ENCODE results near the gene ERBB4. TPM values are rescaled to one million over a fixed set of nuclear protein-coding genes. Genes with fewer than 3 reads are reported as not detected.
"Not testable (repeated sequence)": the region's sequence is repeated elsewhere in the genome, so short reads cannot be mapped to it uniquely, and the experiment has no call there.

The ERBB4 gene
- total RNA-seq, 1 donor from 2014 or later: 2.1 TPM

DNA sequence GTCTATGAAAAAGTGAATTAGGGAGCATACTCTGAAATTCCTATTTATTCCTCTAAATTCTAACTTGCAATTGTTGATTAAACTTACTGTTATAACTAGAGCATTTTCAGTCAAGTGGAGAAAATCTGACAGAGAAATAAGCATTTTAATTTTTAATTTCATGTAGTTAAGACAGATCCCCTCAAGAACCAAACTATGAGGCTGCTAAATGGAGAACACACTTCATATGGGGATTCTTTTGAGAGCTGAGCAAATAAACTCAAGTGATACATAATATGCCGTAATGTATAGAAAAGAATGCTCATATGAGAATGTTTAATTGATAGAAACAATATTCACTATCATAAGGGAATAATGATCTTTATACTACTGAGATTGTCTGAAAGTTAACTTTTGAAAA is 340.8 kb downstream of the ERBB4 start:
- DNase-seq: no peak

GRCh38 chr2:212195626-212196025 is 343.0 kb downstream of the ERBB4 start:
- DNase-seq: no peak

DNA sequence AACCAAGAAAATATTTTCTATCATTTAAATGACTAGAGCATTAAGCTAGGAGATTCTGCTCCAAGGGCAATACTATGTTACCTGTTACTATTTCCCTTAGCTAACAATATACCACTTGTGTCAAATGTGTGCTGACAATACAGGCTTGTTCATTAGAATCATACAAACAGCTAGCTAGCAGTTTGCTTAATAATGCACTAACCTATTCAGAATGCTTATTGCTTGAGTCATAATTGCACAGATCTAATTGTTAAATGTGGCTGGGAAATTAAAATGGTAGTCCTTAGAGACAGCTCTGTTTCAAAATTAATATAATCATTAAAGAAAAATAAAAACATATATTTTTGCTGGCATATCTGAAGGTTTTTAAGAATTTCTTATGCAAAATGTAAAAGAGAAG is 344.2 kb downstream of the ERBB4 start:
- no peak for DNase-seq

DNA sequence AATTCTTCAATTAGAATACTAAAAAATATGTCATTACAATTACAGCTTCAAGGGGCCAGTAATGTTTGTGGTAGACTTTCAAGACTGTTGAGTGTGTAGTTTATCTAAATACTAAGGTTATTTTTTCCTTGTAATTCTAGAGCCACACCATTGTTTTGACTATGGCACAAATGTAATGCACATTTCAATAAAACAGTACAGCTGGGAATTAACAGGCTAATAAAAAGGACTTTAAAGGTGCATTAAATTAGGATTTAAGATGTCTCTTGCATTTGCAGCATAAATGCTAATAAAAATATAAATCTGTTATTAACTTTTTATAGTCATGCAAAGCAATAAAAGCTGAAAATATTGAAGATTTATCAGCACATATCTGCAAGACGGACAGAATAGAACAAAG is 344.8 kb downstream of the ERBB4 start:
- DNase-seq: no peak

DNA sequence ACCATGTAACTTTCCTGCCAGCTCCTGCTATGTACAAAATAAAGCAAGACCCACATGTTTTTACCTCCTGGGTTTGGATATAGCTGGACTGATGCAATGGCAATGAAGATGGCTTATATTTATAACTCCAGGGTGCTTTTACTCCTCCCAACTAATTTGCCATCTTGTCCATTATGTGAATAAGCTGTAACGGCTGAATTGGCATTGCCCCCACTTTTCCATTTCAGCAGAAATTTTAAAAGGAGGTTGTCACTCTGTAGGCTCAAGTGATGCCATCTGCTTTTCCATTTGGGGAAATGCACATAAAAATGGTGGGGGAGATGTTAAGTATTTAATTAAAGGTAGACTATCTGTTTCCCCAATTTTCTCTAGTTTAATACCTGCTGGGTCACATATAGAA is 345.5 kb downstream of the ERBB4 start:
- DNase-seq: no peak

GRCh38 chr2:212191438-212191837 is 347.2 kb downstream of the ERBB4 start:
- not testable (repeated sequence) for DNase-seq

GRCh38 chr2:212186166-212186565 is 352.4 kb downstream of the ERBB4 start:
- no peak for DNase-seq

DNA sequence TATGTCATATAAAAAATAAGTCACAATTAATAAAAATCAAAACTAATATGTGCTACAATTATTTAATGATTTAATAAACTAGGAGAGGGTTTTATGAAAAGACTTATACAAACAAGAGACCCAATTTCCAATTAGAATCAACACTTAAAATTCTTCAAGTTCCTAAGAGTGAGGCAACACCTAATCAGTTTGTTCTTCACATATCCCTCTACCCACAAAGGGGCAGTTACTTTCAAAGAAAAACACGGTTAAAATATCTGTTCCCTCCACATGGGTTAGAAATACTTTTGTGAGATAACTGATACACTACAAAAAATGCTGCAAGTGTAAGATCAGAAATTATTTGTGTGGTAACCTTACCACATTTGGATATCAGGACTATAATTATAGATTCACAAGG is 357.0 kb downstream of the ERBB4 start:
- no peak for DNase-seq

GRCh38 chr2:212180408-212181083 is 358.1 kb downstream of the ERBB4 start:
- no peak for DNase-seq

DNA sequence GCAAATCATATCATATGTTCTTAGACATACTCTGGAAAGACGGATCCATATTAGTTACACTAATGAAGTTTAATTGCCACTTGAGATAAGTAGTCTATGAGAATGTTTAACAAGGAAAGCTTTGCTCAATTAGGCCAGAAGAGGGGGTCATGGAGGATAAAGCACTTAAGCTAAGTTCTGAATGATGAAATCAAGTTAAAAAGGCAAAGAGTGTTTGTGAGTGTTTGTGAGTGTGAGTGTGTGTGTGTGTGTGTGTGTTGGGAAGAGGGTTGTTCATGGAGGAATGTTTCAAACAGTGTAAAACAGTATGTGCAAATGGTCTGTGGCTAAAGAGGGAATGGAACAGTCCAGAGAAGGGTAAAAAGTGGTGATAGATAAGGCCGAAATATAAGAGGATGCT is 360.9 kb downstream of the ERBB4 start:
- DNase-seq: no peak

DNA sequence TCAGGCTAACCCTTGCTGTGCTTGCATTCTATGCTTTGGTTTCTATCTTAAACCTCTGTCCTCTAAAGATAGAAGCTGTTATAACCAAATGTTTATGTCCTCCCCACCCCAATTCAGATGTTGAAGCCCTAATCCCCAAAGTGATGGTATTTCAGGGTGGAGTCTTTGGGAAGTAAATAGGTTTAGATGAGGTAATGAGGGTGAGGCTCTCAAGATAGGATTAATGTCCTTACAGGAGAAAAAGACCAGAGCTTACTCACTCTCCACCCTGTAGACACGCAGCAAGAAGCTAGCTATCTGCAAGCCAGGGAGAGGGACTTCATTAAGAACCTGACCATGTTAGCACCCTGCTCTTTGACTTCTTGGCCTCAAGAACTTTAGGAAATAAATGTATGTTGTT is 362.5 kb downstream of the ERBB4 start:
- no peak for DNase-seq

DNA sequence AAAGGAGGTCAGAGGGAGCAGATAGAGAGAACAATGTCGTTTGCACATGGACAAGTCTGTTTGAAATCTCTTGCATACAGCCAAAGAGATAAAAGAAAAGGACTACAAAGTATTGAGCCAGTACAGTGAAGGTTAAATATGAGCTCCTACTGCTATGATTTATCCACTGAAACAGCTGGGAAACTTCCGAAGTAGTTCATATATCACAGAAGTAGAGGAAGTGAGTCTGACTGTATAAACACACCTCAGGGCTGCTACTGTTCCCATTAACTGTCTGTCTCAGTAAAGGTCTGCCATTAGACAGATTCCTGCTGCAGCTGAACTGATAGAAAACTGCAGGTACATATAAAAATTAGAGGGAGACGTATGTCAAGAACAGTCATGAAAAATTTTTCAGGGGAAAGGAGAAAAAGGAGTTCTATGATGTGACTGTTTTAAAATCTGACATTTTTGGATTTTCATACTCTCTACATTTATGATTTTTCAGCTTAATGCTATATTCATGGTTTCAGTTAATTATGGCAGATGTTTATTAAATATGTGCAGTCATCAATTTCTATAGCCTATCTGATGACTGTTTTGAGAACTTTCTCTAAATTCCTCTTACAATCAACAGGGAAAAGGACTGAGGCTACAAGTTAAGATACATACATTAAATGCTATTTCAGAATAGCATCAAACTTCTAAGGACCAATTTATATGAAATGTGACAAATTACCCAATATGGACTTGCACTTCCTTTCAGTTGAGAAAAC is 364.7 kb downstream of the ERBB4 start:
- no peak for DNase-seq

DNA sequence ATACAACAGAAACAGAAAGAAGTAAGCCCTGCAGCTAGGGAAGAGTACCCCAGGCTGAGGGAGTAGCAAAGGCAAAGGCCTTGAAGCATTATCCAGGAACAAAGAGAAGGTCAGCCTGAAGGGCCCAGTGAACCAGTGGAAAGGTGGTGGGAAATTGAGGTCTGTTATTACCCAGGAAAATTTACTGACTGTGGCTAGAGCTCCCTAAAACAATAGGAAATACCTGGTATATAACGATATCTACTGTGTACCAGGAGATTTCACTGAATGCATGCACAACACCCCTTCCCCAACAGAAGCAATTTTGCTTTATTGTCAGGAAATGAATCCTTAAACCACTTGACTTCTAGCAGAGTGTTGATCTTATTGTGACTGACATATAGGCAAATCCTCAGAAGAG is 365.3 kb downstream of the ERBB4 start:
- no peak for DNase-seq

DNA sequence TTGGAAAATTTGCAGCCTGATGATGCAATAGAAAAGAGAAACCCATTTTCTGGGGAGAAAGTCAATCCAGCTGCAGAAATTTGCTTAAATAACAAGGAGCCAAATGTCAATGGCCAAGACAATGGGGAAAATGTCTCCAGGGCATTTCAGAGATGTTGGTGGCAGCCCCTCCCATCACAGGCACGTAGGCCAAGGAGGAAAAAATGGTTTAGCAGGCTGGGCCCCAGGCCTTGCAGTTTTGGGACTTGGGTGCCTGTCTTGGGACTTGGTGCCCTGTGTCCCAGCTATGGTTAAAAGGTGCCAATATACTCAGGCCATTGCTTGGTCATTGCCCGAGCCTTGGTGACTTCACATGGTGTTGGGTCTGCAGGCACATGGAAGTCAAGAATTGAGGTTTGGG is 368.2 kb downstream of the ERBB4 start:
- no peak for DNase-seq

GRCh38 chr2:212158081-212158480 is 380.5 kb downstream of the ERBB4 start:
- DNase-seq: no peak

GRCh38 chr2:212157012-212157411 is 381.6 kb downstream of the ERBB4 start:
- no peak for DNase-seq

- DNase-seq: no peak
These were observed 382.5 kb downstream of the ERBB4 start for GRCh38 chr2:212156088-212156487.

DNA sequence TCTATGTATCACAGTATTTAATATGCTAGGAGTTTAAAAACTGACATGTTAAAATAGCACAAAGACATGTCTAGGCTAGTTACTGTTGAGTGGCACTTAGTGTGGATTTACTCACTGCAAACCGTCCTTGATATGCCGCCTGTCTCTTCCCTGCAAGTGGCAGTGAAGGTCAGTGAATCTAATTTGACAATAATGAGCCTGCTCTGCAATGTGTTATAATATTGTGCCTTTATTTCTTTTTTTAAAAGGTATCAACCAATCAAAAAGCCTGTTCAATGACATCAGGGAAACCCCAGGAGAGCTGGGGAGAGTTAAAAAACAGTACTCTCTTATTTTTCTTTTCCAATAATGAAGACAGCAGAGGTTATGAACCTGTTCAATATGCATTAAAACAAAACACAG is 384.1 kb downstream of the ERBB4 start:
- DNase-seq: no peak

GRCh38 chr2:212153923-212154322 is 384.7 kb downstream of the ERBB4 start:
- no peak for DNase-seq

DNA sequence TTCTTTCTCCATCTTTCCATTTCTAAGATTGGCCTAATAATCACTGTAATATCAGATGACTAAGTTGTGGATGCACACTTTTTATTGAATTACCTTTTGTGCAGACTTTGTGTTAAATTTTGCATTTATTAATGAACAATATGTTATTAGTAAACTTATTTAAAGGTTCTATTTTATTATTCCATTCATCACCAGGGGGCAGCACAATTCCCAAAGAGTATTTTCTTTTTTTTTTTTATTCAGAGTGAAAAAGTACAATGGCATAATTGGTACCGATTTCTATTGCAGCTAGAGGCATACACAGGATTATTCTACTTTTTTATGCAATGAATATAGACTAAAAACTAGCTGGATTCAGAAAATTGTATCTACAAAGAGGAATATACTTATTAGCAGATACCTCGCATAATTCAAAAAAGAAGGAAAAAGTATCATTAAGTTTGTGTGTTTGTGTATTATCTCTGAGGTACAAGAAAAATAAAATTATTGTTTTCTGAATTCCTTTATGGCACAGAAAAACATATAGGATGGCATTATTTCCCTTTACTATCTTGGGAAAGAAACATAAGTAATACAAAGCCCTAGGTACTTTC is 390.6 kb downstream of the ERBB4 start:
- no peak for DNase-seq

GRCh38 chr2:212146416-212146815 is 392.2 kb downstream of the ERBB4 start:
- no peak for DNase-seq

GRCh38 chr2:212145121-212145520 is 393.5 kb downstream of the ERBB4 start:
- no peak for DNase-seq

GRCh38 chr2:212142631-212143030 is 396.0 kb downstream of the ERBB4 start:
- DNase-seq: no peak

GRCh38 chr2:212141499-212141898 is 397.1 kb downstream of the ERBB4 start:
- DNase-seq: no peak

All from skin of body (tissue), 2 donors.